GM12891 (cell line): ENCODE data around the gene GLOD5.

Experiments
- POLR2A ChIP-seq: IDR thresholded peaks from 2 replicates; pipeline ENCODE4 v1.6.1; 2011; ENCODE audit warnings: low read depth, low read length, control low read depth
- POLR2AphosphoS5 ChIP-seq: IDR thresholded peaks from 2 replicates; pipeline ENCODE4 v1.6.1; 2011; ENCODE audit warnings: low read depth, low read length, control low read depth

GRCh38 chrX:48785540-48786214 lies 24.1 kb downstream of the GLOD5 start:
- TF ChIP-seq POLR2AphosphoS5, result no peak
- TF ChIP-seq POLR2A, result no peak
